NCI-H446 (cell line): ENCODE data around the gene PRAF2.

ENCODE experiments used
- DNase-seq, 2 experiments: peaks; one replicate each; lab custom pipeline; 2025; lab: John Stamatoyannopoulos, UW

Gene PRAF2

DNA sequence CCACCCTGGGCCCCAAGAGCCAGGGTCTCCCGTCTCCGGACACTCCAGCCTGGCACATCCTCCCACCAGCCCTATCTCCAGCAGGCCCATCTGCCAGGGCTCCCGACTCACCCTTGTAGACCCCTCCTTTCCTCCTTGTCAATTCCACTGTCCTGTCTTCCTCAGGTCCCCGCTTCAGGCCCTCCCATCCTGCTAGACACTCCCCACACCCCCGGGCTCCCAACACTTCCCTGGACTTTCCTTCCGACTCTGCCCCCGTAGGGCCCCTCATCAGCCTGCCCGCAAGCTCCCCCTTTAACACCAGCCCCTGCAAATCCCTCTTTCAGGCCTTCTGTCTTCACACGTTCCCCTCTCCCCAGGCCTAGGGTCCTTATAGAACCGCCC lies 1.1 kb downstream of the PRAF2 start:
- DNase-seq: no peak

GRCh38 chrX:49071877-49072711 lies 1.7 kb downstream of the PRAF2 start:
- DNase-seq: no peak

- no peak for DNase-seq
These were observed 2.8 kb downstream of the PRAF2 start for GRCh38 chrX:49070988-49071387.

DNA sequence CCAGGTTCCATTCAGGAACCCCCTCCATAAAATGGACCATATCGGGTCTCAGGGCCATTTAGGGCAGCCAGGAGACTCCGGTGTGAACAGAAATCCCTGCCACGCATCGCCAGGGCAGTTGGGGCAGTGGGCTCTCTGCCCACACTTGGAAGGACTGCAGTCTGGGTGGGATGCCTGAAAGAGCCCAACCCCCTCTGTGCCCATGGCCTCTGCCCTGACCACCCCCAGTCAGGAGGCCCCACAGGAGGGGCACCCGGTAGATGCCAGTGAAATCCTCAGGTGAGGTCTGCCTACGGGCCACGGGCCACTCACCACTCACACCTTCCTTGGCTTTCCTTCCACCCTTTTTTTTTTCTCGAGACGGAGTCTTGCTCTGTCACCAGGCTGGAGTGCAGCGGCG lies 4.8 kb downstream of the PRAF2 start:
- DNase-seq: no peak

DNA sequence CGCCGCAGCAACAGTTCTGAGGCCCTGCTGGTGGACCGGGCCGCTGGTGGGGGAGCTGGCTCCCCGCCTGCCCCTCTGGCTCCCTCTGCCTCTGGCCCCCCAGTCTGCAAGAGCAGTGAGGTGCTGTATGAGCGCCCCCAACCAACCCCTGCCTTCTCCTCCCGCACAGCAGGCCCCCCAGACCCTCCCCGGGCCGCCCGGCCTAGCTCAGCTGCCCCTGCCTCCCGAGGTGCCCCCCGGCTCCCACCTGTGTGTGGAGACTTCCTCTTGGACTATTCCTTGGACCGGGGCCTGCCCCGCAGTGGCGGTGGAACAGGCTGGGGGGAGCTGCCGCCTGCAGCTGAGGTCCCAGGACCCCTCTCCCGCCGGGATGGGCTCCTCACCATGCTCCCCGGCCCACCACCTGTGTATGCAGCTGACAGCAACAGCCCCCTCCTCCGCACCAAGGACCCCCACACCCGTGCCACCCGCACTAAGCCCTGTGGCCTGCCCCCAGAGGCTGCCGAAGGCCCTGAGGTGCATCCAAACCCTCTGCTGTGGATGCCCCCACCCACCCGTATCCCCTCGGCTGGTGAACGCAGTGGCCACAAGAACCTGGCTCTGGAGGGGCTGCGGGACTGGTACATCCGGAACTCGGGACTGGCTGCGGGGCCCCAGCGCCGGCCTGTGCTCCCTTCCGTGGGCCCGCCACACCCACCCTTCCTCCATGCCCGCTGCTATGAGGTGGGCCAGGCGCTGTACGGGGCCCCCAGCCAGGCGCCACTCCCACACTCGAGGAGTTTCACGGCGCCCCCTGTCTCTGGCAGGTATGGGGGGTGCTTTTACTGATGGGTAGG lies 6.3 kb downstream of the PRAF2 start:
- no peak for DNase-seq

- DNase-seq: no peak
These were observed 7.1 kb downstream of the PRAF2 start for GRCh38 chrX:49066690-49067089.

DNA sequence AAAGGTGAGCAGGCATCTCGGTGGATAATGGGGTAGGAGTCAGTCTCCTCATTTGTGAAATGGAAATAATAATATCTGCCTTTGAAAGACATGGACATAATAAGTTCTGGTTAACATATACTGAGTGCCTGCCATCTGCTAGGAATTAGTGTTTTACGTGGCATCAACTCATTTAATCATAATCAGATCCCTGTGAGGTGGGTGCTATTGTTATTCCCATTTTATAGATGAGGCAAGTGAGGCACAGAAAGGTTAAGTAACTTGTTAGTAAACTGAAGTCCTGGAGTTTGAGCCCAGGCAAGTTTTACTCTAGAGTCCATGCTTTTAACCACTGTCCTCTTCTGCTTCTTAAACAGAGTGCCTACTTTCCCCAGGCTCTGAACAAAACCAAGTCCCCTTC lies 7.5 kb downstream of the PRAF2 start:
- no peak for DNase-seq

DNA sequence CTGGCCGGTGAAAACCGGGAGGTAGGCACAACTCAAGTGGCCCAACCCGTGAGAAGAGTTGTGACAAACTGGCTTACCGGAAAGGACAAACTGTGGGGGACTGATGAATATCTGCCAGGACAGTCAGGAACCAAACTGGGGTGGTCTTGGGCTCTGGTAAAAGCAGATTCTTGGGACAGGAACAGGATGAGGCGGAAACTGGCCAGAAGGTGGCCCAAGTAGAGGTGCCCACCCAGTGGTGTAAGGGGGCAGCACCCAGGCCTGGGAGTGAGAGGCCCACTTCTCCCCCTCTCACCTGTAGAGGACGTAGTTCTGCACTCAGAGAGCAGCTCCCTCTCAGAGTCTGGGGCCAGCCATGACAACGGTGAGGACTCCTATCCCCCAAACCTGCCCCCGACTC lies 9.1 kb downstream of the PRAF2 start:
- no peak for DNase-seq

GRCh38 chrX:49064303-49064702 lies 9.5 kb downstream of the PRAF2 start:
- no peak for DNase-seq

- no peak for DNase-seq
These were observed 10.1 kb downstream of the PRAF2 start for GRCh38 chrX:49063715-49064114.

DNA sequence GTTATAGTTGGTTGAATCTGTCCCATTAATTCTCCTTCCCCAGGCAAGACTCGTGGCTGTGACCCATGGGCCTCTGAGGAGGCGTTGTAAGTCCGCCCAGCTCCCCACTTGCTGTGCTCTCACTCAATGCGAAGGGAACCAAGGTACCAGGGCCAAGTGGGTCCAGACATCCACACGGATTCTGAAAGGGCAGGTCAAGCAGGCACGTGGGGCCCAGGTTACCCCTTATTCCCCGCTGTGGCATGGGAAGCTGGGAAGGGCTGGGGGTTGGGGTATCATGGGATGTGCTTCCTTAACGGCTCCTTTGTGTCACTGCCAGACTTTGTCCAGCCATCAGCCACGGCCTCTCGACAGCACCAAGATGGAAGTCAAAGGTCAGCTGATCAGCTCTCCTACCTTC lies 11.9 kb downstream of the PRAF2 start:
- no peak for DNase-seq

DNA sequence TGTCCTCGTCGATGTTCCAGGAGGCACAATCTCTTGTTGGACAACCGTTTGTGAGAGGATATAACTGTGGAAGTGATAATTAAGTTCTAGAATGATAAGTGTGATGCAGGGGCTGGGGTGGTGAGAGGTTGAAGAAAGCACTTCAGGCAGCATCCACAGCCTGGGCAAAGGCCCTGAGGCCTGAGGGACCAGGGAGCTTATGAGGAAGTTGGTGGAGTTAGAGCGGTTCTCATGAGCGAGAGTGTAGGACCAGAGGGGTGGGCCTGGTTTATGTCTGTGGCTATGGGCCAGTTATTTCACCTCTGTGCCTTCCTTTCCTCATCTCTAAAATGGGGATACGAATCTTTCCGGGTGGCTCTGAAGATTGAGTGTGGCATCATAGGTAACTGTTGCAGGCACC lies 12.3 kb downstream of the PRAF2 start:
- no peak for DNase-seq

DNA sequence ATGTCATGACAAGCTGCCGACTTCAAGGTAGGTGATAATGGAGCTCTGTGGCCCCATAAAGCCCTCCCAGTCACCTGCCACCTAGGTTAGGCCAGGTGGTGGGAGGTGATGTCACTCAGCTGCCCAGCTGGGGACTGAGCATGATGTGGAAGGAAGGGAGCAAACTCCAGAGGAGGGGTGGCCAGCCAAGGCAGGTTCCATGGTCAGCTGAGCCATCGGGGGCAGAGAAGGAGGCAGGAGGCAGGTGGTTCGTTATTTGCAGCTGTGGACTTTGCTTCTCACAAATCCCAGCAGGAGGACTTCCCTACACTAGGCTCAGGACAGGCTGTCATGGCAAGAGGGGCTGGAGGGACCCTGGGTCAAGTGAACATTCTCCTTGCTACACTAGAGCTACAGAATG lies 12.9 kb downstream of the PRAF2 start:
- no peak for DNase-seq

DNA sequence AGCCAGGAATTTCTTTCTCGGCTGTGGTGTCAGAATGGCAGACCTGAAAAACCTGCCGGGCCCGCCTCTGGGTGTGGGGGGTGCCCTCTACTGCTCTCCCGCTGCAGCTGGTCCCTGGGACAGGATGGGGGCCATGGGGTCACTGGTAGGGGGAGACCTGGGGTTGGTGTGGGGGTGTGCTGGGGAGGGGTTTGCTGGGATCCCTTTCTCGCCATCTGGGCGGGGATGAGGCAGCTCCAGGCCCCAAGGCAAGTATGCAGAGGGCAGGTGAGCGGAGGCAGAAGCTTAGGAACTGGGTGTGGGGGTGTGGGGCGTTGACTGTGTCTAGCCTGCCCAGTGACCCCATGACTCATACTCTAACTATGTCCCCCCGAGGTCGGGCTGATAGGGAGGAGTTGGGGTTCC lies 14.1 kb downstream of the PRAF2 start:
- no peak for DNase-seq

DNA sequence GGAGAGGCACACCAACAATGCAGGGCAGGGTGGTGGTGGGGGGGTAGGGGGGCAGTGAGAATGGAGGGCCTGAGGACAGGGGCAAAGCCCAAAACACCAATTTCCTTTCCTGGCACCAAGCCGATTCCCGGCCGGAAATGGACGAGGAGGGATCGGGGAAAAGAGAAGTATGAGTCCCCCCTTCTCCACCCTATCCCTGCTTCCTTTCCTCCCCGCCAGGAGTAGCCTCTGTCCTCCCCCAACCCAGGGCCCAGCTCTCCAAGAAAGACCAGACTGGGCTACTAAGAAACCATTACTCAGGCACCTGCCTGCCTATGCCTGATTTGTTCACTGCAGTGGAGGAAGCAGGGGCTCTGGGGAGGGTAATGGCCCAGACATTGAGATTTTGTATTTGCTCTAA lies 14.6 kb downstream of the PRAF2 start:
- DNase-seq: no peak

DNA sequence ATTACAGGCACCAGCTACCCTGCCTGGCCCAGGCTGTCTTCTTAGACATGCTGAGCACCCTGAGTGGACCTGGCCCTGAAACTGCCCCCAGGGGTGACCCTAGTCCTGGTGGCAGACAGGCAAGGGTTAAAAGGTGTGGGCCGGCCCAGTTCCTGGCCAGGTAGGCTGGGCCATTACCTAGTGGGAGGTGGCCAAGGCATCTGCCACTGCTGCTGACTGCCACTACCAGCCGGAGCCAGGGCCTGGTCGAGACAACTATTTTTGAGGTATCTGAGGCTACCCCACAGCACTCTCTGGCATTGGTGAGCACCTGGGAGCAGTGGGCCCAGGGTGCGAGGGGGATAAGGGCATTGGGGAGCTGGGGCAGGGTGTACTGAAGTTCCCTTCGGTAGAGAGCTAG lies 15.0 kb downstream of the PRAF2 start, which contains the start of gene CCDC120:
CCDC120 (plus strand) TSS at position 206 of the 400 bp plus-strand sequence. CDS start 3,043 bp downstream, outside the sequence.
- DNase-seq: no peak

- DNase-seq: no peak
These were observed 19.6 kb downstream of the PRAF2 start for GRCh38 chrX:49054073-49054762.

GRCh38 chrX:49053223-49054072 lies 20.4 kb downstream of the PRAF2 start:
- peak; percentile 25 to 87 for DNase-seq

DNA sequence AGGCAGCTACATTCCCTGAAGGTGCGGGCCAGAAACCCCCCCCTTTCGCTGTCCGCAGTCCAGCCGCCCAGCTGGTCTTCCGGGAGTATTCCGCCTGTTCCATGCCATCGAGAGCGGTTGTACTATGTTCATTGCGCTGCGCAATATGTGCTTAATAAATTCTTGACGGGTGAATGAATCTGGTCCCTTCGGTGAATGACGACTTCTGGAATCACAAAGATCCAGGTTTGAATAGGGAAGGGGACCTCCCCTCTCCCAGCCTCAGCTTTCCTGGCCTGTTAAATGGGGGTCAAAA lies 29.9 kb downstream of the PRAF2 start:
- no peak for DNase-seq

- DNase-seq: peak; percentile 95 to 98
These were observed 30.4 kb downstream of the PRAF2 start, which contains the start of gene TFE3 for GRCh38 chrX:49043220-49043986. TFE3 (minus strand) TSS chrX:49043357; CDS start chrX:49043226, 131 bp downstream.
